ENCODE results near the gene PKHD1.

PKHD1 gene

DNA sequence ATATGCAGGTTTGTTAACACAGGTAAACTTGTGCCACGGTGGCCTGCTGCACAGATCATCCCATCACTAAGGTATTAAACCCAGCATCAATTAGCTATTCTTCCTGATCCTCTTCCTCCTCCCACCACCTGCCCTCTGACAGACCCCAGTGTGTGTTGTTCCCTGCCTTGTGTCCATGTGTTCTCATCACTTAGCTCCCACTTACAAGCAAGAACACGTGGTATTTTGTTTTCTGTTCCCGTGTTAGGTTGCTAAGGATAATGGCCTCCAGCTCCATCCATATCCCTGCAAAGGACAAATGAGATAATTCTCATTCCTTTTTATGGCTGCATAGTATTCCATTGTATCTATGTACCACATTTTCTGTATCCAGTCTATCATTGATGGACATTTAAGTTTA is 294.0 kb downstream of the PKHD1 start:
- Histone ChIP-seq H2BK12ac (ENCODE audit: low read length) (no peak overlapping the region), H3K4me1 (ENCODE audit: control insufficient read depth in 1 of 2, insufficient read depth in 2 of 2, low read length in 2 of 2) (no peaks in the 10 kb centered on the region), H3K27ac (ENCODE audit: low read depth, low read length) (no peak overlapping the region), H3K9me3 (ENCODE audit: insufficient read depth, low read depth, low read length) (no peaks in the 10 kb centered on the region), H4K91ac (ENCODE audit: low read depth, low read length) (no peak overlapping the region), H2BK120ac (ENCODE audit: insufficient read depth, low read length, poor library complexity) (no peak overlapping the region), H3K79me2 (ENCODE audit: control insufficient read depth, insufficient read depth, low read length, poor library complexity) (no peaks in the 10 kb centered on the region), H3K36me3 (ENCODE audit: control insufficient read depth in 1 of 2, insufficient read depth in 2 of 2, low read length in 2 of 2) (no peaks in the 10 kb centered on the region), H4K8ac (ENCODE audit: low read depth, low read length) (no peak overlapping the region), H3K79me1 (ENCODE audit: low read length) (no peaks in the 10 kb centered on the region), H3K14ac (ENCODE audit: low read length) (no peak overlapping the region), H2AFZ (ENCODE audit: insufficient read depth, low read length, poor library complexity) (no peak overlapping the region), H3K4ac (ENCODE audit: low read depth, low read length) (no peak overlapping the region), H4K12ac (ENCODE audit: low read depth, low read length) (no peak overlapping the region), H2BK5ac (ENCODE audit: low read depth, low read length, poor library complexity) (no peak overlapping the region), H3K4me3 (ENCODE audit: low read depth, low read length) (no peak overlapping the region), H3K27me3 (ENCODE audit: insufficient read depth, low read length) (no peaks in the 10 kb centered on the region), H3K18ac (ENCODE audit: low read length) (no peak overlapping the region), H3K9ac (ENCODE audit: low read length) (no peak overlapping the region), H3K23ac (ENCODE audit: low read length) (no peak overlapping the region), H2AK5ac (ENCODE audit: low read length) (no peak overlapping the region), H3K4me2 (ENCODE audit: low read length) (no peak overlapping the region)
- no peak for DNase-seq
- WGBS (ENCODE audit: extremely low coverage, insufficient coverage, insufficient read length): no CpG with 5 or more reads among the region's 3 CpGs

DNA sequence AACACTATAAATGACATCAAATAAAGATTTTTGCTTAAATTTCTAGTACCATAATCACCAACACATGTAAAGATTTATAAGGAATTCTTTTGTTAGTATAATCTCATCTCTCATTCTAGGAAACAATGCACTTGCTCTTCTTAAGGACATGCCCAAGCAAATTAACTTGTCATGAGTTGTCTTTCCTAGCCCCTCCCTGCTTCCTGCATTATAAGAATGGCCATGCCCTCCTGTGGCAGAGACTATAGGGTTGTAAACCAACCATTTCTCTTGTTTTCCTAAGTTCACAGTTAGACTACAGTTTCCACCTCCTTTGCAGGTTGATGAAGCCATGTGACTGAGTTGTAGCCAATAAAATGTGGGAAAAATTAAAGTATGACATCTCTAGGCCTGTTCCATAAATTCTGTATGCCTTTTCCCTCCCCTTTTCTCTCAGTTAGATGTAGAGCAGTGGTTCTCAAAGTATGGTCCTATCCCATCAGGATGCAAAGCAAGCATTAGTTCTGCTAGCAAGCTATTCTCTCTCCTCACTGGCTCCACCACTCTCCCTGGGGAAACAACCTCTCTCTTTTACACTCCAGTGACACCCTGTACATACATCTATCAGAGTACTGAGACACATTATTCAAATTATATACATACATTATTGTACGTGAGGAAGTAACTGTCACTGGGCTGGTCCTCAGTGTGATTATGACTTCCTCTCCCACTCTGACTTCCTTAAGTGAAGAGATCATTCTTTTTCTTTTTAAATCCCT is 295.0 kb downstream of the PKHD1 start:
- H4K91ac ChIP-seq (ENCODE audit: low read depth, low read length): no peak overlapping the region
- no peak overlapping the region for H3K9ac ChIP-seq (ENCODE audit: low read length)
- no peak overlapping the region for H3K4ac ChIP-seq (ENCODE audit: low read depth, low read length)
- H3K27me3 ChIP-seq (ENCODE audit: insufficient read depth, low read length): no peaks in the 10 kb centered on the region
- no peaks in the 10 kb centered on the region for H3K9me3 ChIP-seq (ENCODE audit: insufficient read depth, low read depth, low read length)
- no peak overlapping the region for H3K4me3 ChIP-seq (ENCODE audit: low read depth, low read length)
- no peak overlapping the region for H2AFZ ChIP-seq (ENCODE audit: insufficient read depth, low read length, poor library complexity)
- no peak overlapping the region for H3K4me2 ChIP-seq (ENCODE audit: low read length)
- H2BK5ac ChIP-seq (ENCODE audit: low read depth, low read length, poor library complexity): no peak overlapping the region
- H3K79me2 ChIP-seq (ENCODE audit: control insufficient read depth, insufficient read depth, low read length, poor library complexity): no peaks in the 10 kb centered on the region
- H2AK5ac ChIP-seq (ENCODE audit: low read length): no peak overlapping the region
- H3K4me1 ChIP-seq (ENCODE audit: control insufficient read depth in 1 of 2, insufficient read depth in 2 of 2, low read length in 2 of 2): no peaks in the 10 kb centered on the region
- H3K14ac ChIP-seq (ENCODE audit: low read length): no peak overlapping the region
- H4K12ac ChIP-seq (ENCODE audit: low read depth, low read length): no peak overlapping the region
- no CpG with 5 or more reads among the region's 1 CpG for WGBS (ENCODE audit: extremely low coverage, insufficient coverage, insufficient read length)
- H3K79me1 ChIP-seq (ENCODE audit: low read length): no peaks in the 10 kb centered on the region
- H3K23ac ChIP-seq (ENCODE audit: low read length): no peak overlapping the region
- no peak overlapping the region for H3K18ac ChIP-seq (ENCODE audit: low read length)
- no peaks in the 10 kb centered on the region for H3K36me3 ChIP-seq (ENCODE audit: control insufficient read depth in 1 of 2, insufficient read depth in 2 of 2, low read length in 2 of 2)
- H2BK120ac ChIP-seq (ENCODE audit: insufficient read depth, low read length, poor library complexity): no peak overlapping the region
- no peak for DNase-seq
- H2BK12ac ChIP-seq (ENCODE audit: low read length): no peak overlapping the region
- H3K27ac ChIP-seq (ENCODE audit: low read depth, low read length): no peak overlapping the region
- no peak overlapping the region for H4K8ac ChIP-seq (ENCODE audit: low read depth, low read length)

DNA sequence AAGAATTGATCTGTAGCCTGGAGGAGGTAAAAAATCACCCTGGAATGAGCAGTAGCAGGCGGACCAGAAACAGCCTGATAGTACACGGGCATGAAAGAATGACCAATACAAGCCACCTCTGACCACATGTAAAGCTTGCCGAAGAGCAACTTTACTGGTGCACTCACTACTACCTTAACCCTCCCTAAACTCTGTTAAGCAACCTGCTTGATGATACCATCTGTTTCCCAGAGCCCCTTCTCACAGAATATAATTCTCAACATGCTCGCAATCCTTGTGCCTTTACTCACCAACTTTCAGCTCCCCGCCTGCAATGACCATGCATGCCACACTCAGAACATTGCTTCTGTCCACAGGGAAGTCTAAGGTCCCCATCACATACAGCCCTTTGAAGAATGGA is 296.5 kb downstream of the PKHD1 start:
- H3K79me1 ChIP-seq (ENCODE audit: low read length): no peaks in the 10 kb centered on the region
- H3K27ac ChIP-seq (ENCODE audit: low read depth, low read length): no peak overlapping the region
- no peak overlapping the region for H3K23ac ChIP-seq (ENCODE audit: low read length)
- no CpG with 5 or more reads among the region's 5 CpGs for WGBS (ENCODE audit: extremely low coverage, insufficient coverage, insufficient read length)
- H3K4me3 ChIP-seq (ENCODE audit: low read depth, low read length): no peak overlapping the region
- no peaks in the 10 kb centered on the region for H3K9me3 ChIP-seq (ENCODE audit: insufficient read depth, low read depth, low read length)
- no peak overlapping the region for H4K91ac ChIP-seq (ENCODE audit: low read depth, low read length)
- no peak overlapping the region for H3K4ac ChIP-seq (ENCODE audit: low read depth, low read length)
- H3K4me1 ChIP-seq (ENCODE audit: control insufficient read depth in 1 of 2, insufficient read depth in 2 of 2, low read length in 2 of 2): no peaks in the 10 kb centered on the region
- no peaks in the 10 kb centered on the region for H3K27me3 ChIP-seq (ENCODE audit: insufficient read depth, low read length)
- no peaks in the 10 kb centered on the region for H3K36me3 ChIP-seq (ENCODE audit: control insufficient read depth in 1 of 2, insufficient read depth in 2 of 2, low read length in 2 of 2)
- DNase-seq: peak; percentile 81 to 91
- H3K9ac ChIP-seq (ENCODE audit: low read length): no peak overlapping the region
- no peak overlapping the region for H3K4me2 ChIP-seq (ENCODE audit: low read length)
- H2BK12ac ChIP-seq (ENCODE audit: low read length): no peak overlapping the region
- H2BK120ac ChIP-seq (ENCODE audit: insufficient read depth, low read length, poor library complexity): no peak overlapping the region
- no peaks in the 10 kb centered on the region for H3K79me2 ChIP-seq (ENCODE audit: control insufficient read depth, insufficient read depth, low read length, poor library complexity)
- H4K12ac ChIP-seq (ENCODE audit: low read depth, low read length): no peak overlapping the region
- H2AFZ ChIP-seq (ENCODE audit: insufficient read depth, low read length, poor library complexity): no peak overlapping the region
- no peak overlapping the region for H2BK5ac ChIP-seq (ENCODE audit: low read depth, low read length, poor library complexity)
- no peak overlapping the region for H2AK5ac ChIP-seq (ENCODE audit: low read length)
- H3K14ac ChIP-seq (ENCODE audit: low read length): no peak overlapping the region
- no peak overlapping the region for H3K18ac ChIP-seq (ENCODE audit: low read length)
- H4K8ac ChIP-seq (ENCODE audit: low read depth, low read length): no peak overlapping the region

DNA sequence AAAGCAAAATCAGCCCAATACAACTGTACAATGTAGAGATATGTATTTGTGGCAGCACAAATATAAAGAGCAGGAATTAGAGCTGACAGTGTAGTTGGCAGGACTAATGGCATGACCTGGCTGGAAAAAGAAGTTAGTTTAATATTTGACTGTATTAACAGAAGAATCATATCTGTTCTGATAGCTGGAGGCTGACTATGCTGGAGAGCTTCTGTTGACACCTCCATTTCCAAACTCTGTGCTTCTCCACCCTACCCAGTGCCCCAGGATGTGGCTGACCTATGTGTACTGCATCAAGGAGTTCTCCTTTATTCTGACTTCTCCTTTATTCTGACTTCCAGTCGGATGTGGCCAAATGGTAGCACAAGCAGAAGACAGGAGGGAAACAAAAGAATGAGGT is 299.3 kb downstream of the PKHD1 start:
- Histone ChIP-seq H3K79me2 (ENCODE audit: control insufficient read depth, insufficient read depth, low read length, poor library complexity) (no peaks in the 10 kb centered on the region), H3K9me3 (ENCODE audit: insufficient read depth, low read depth, low read length) (no peaks in the 10 kb centered on the region), H3K9ac (ENCODE audit: low read length) (no peak overlapping the region), H4K12ac (ENCODE audit: low read depth, low read length) (no peak overlapping the region), H2BK120ac (ENCODE audit: insufficient read depth, low read length, poor library complexity) (no peak overlapping the region), H3K4me3 (ENCODE audit: low read depth, low read length) (no peak overlapping the region), H4K91ac (ENCODE audit: low read depth, low read length) (no peak overlapping the region), H3K36me3 (ENCODE audit: control insufficient read depth in 1 of 2, insufficient read depth in 2 of 2, low read length in 2 of 2) (no peaks in the 10 kb centered on the region), H2BK12ac (ENCODE audit: low read length) (no peak overlapping the region), H3K4me2 (ENCODE audit: low read length) (no peak overlapping the region), H3K14ac (ENCODE audit: low read length) (no peak overlapping the region), H4K8ac (ENCODE audit: low read depth, low read length) (no peak overlapping the region), H3K27me3 (ENCODE audit: insufficient read depth, low read length) (no peaks in the 10 kb centered on the region), H3K23ac (ENCODE audit: low read length) (no peak overlapping the region), H2AFZ (ENCODE audit: insufficient read depth, low read length, poor library complexity) (no peak overlapping the region), H3K79me1 (ENCODE audit: low read length) (no peaks in the 10 kb centered on the region), H2AK5ac (ENCODE audit: low read length) (no peak overlapping the region), H3K4ac (ENCODE audit: low read depth, low read length) (no peak overlapping the region), H3K18ac (ENCODE audit: low read length) (no peak overlapping the region), H3K27ac (ENCODE audit: low read depth, low read length) (no peak overlapping the region), H3K4me1 (ENCODE audit: control insufficient read depth in 1 of 2, insufficient read depth in 2 of 2, low read length in 2 of 2) (no peaks in the 10 kb centered on the region), H2BK5ac (ENCODE audit: low read depth, low read length, poor library complexity) (no peak overlapping the region)
- no CpG with 5 or more reads among the region's 1 CpG for WGBS (ENCODE audit: extremely low coverage, insufficient coverage, insufficient read length)
- DNase-seq: no peak

Data from trophoblast cell (in vitro differentiated cells and primary cell).